Measurements from ENCODE around the gene OR52M1.

- TF ChIP-seq CTCF (conservative IDR thresholded peaks at IDR 0.05; ENCODE audit: low read depth, low read length), result no peak
- no peak for TF ChIP-seq EZH2 (IDR thresholded peaks at IDR 0.05; ENCODE audit: low read length, unreplicated experiment)
- no peak for TF ChIP-seq EZH2phosphoT487 (IDR thresholded peaks at IDR 0.05; ENCODE audit: borderline replicate concordance, low read length)
Measured at GRCh38 chr11:4495487-4495886, 49.5 kb upstream of the OR52M1 start.

Data from PC-3 (cell line).